ENCODE data around the gene CCDC169.
"Not testable (repeated sequence)": the region's sequence is repeated elsewhere in the genome, so short reads cannot be mapped to it uniquely, and the experiment has no call there.

CCDC169 gene

GRCh38 chr13:36297366-36298338, at the start of gene CCDC169:
Gene CCDC169, minus strand, starts transcription at chr13:36297814. Its CDS starts 95 bp downstream, at chr13:36297719.
- peak; percentile 50 for DNase-seq

DNA sequence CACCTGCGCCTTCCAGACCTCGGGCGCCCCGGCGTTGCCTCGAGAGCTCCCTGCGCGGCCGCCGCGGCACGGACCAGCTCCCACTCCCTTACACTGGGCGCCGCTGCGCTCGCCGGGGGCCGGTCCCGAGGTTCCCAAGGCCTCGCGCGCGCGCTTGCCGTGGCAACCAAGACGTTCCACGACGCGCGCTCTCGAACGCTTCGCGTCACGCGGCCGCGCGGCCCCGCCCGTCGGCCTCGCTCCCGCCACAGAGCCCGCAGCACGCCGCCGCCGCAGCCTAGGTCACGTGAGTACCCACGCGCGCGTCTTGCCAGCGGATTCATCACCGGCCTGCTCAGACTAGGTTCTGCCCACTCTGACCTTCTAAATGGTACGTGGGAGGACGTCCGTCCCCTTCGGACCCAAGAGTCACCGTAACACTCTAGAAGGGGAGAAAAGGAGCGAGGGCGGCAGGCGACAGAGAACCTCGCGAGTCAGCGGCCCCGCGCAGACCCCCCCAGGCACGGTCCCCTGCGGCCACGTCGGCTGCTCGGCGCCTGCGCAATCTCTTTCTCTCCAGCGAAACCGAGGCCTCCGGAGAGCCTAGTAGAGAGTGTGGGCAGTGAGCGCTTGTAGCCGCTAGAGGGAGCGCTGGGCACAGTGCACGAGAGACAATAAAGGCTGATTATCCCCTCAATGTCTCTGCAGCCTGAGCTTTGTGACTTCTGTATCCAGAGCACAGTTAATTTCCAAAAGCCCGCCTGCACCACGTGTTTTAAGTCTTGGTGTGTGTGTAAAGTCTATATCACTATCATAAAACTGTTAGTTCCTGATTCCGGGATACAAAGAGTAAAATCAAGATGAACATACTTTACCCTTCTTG, 48.8 kb upstream of the CCDC169 start, which contains the start of gene SPART:
SPART (minus strand) TSS at position 173 of the 862 bp plus-strand sequence. CDS start 10,564 bp downstream, outside the sequence.
- peak; percentile 85 for DNase-seq

DNA sequence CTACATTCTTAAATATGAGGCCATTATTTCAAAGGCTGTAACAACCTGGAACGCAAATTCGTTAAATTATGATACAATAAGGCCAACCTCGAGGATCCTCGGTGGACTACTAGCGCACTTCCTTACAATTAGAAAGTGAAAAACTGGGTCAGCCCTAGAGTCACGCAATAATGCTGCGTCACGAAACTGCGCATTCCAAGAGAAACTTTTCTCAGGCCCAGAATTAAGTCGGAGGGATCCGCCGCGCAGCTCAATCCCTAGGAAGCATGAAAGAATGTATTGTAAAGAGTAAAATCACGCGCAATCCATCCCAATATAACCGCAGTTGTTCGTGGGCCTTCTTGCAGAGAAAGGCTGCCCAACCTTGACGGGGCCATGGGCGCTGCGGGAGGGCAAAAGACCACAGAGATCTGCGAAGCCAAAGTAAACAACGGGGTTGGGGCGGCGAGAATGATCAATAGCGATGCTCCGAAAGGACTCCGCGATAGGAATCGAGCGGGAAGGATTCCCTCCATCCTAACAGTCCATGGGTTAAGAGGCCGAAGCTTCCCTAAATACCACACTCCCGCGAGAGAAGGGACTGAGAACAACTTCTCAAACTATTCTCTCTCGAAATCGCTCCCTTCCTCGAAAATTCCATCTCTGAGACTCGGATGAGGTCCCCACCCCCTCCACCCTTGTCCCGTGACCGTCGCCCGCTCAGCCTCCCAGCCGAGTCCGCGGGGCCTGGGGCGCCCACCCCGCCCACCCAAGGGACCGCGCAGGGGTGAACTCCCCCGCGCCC, 48.0 kb upstream of the CCDC169 start:
- DNase-seq = peak; percentile 32

- peak; percentile 3 for DNase-seq
These were observed 47.3 kb upstream of the CCDC169 start for GRCh38 chr13:36344886-36345437.

- no peak for DNase-seq
These were observed 46.6 kb upstream of the CCDC169 start for GRCh38 chr13:36344173-36344572.

- no peak for DNase-seq
These were observed 46.2 kb upstream of the CCDC169 start for GRCh38 chr13:36343766-36344165.

GRCh38 chr13:36342715-36343114, 45.1 kb upstream of the CCDC169 start:
- no peak for DNase-seq

GRCh38 chr13:36341718-36342117, 44.1 kb upstream of the CCDC169 start:
- no peak for DNase-seq

- no peak for DNase-seq
These were observed 42.1 kb upstream of the CCDC169 start for GRCh38 chr13:36339600-36340155.

DNA sequence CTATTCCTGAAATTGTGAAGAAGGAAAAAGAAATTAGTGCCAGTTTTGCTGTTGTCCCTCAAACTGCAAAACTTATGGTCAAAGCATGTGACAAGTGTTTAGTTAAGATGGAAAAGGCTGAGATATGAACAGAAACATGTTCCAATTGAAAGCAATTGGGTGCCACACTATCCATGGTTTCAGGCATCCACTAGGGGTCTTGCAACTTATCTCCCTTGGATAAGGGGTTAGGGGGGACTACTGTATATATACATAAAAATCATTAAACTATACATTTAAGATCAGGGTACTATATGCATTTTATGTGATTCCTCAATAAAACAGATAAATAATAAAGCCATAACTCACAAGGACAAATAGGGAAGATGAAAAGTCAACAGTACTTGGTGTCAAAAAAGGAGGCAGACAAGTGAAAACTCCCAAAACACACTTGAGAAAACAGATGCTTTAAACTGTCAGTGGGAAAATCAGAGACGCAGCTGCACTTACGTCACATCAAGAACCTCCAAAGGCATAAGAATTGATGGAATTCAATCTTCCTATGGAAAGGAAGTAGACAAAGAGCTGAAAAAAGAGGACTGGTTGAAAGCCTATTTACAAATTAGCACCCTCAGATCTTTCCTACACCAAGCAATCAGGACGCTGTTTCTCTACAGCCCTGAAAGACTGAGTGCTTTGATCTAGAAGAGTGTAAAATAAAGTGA, 40.5 kb upstream of the CCDC169 start:
- no peak for DNase-seq

GRCh38 chr13:36332986-36333385, 35.4 kb upstream of the CCDC169 start:
- no peak for DNase-seq

- not testable (repeated sequence) for DNase-seq
These were observed 34.6 kb upstream of the CCDC169 start for GRCh38 chr13:36332255-36332654.

DNA sequence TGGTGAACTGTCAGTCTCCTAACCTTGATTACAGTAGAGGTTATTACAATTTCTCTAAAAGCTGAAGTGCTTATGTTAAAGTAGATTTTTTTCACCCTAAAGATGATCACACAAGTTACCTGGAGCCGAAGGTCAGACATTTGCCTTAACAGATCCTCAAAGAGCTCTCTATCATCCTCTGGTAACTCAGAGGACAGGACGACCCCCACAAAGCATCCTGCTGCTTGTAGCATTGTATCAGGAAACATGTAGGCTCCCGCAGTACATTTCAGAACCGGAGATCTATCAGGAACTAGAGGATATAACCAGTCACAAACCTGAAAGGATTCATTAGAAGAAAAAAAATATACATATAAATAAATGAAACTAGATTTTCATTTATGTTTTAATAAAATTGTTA, 33.7 kb upstream of the CCDC169 start:
- no peak for DNase-seq

GRCh38 chr13:36329361-36329760, 31.7 kb upstream of the CCDC169 start:
- DNase-seq = no peak

- no peak for DNase-seq
These were observed 31.2 kb upstream of the CCDC169 start for GRCh38 chr13:36328821-36329220.

DNA sequence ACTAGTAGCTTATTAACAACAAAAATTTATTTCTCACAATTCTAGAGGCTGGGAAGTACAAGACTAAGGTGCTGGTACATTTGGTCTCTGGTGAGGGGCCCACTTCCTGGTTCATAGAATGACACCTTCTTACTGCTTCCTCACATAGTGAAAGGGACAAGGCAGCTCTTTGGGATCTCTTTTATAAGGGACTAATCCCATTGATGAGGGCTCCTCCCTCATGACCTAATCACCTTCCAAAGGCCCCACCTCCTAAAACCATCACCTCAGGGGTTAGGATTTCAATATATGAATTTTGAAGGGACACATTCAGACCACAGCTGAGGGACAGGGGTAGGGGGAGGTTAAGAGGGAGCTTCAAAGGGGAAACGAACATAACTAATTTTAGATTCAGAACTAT, 28.3 kb upstream of the CCDC169 start:
- DNase-seq = no peak

- not testable (repeated sequence) for DNase-seq
These were observed 27.3 kb upstream of the CCDC169 start for GRCh38 chr13:36324881-36325280.

DNA sequence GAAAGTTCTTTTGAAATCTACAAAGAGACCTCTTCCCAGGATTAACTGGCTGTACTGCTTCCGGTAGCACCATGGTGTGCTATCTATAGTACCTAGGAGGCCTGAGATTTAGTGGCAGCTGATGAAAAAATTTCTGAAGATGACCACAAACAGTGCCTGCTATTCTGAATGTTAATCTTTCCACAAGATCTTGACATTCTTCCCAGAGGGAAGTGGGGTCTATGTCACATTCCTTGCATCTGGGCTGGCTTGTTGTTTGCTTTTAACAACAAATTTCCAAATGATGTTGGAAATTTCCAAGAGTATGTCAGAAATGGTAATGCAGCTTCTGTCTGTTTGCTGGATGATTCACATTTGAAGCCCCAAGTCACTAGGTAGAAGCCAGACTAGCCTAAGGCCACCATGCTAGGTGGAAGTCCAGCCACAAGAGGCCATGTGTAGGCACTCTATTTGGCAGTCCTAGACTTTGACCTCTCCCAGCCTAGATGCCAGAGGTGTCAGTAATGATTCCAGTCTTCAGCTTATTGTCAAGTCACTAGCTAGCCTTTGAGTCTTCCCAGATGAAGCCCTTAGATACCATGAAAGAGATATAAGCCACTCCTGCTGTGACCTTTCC, 26.4 kb upstream of the CCDC169 start:
- no peak for DNase-seq

GRCh38 chr13:36323408-36323807, 25.8 kb upstream of the CCDC169 start:
- no peak for DNase-seq

GRCh38 chr13:36319793-36320192, 22.2 kb upstream of the CCDC169 start:
- DNase-seq = not testable (repeated sequence)

Data from activated CD4-positive, alpha-beta T cell treated with anti-CD3 and anti-CD28 coated beads, Interleukin-2, amount 50 U/mL, for 1 hour (primary cell).